Fibroblast of lung (primary cell): ENCODE data around the gene IL16. TPM values are rescaled to one million over a fixed set of nuclear protein-coding genes. Genes with fewer than 3 reads are reported as not detected.

Source experiments
- DNase-seq, 2 donors: peaks; one replicate each; pipeline versions ENCODE4 v3.0.0 to v3.0.0-alpha.2; 2010; ENCODE audit warnings: low read depth in 2 of 2
- H2AFZ ChIP-seq: 2 replicates; pipeline ENCODE4 v1.5.1; 2012; ENCODE audit warnings: low read length, control low read depth, inconsistent platforms
- H3K27ac ChIP-seq: 2 replicates; pipeline ENCODE4 v1.5.1; 2011; ENCODE audit warnings: low read length, control low read depth; ENCODE audit not compliant: insufficient read depth
- H3K27me3 ChIP-seq: 2 replicates; pipeline ENCODE4 v1.5.1; 2011; ENCODE audit warnings: mild to moderate bottlenecking, low read length; ENCODE audit not compliant: control insufficient read depth, insufficient read depth
- H3K36me3 ChIP-seq: 2 replicates; pipeline ENCODE4 v1.5.1; 2011; ENCODE audit warnings: low read length; ENCODE audit not compliant: control insufficient read depth, insufficient read depth
- H3K4me1 ChIP-seq: 2 replicates; pipeline ENCODE4 v1.5.1; 2011; ENCODE audit warnings: low read length; ENCODE audit not compliant: control insufficient read depth, insufficient read depth; ENCODE audit errors: extremely low read depth
- H3K4me2 ChIP-seq: 2 replicates; pipeline ENCODE4 v1.5.1; 2011; ENCODE audit warnings: low read length, control low read depth; ENCODE audit not compliant: insufficient read depth; ENCODE audit errors: extremely low read depth
- H3K4me3 ChIP-seq, 4 experiments: fragments of 200-600 bp in 1 of 4; sonication (generic) in 1 of 4; replicated peaks in 1 of 4; 2 replicates each; pipeline ENCODE4 v1.5.1; 2011 to 2016; ENCODE audit warnings: low read length in 4 of 4, low read depth in 3 of 4, mild to moderate bottlenecking in 3 of 4, control low read depth in 2 of 4, inconsistent platforms in 1 of 4, mixed read lengths in 1 of 4; ENCODE audit not compliant: insufficient read depth in 1 of 4; ENCODE audit errors: control extremely low read depth in 1 of 4
- H3K79me2 ChIP-seq: 2 replicates; pipeline ENCODE4 v1.5.1; 2012; ENCODE audit warnings: mild to moderate bottlenecking, low read length, inconsistent platforms; ENCODE audit not compliant: control insufficient read depth, insufficient read depth
- H3K9ac ChIP-seq: 2 replicates; pipeline ENCODE4 v1.5.1; 2011; ENCODE audit warnings: mild to moderate bottlenecking, low read length, control low read depth; ENCODE audit not compliant: insufficient read depth
- H3K9me3 ChIP-seq: 2 replicates; pipeline ENCODE4 v1.5.1; 2012; ENCODE audit warnings: low read depth, low read length; ENCODE audit not compliant: control insufficient read depth, insufficient read depth
- H4K20me1 ChIP-seq: 2 replicates; pipeline ENCODE4 v1.5.1; 2011; ENCODE audit warnings: low read length; ENCODE audit not compliant: control insufficient read depth, insufficient read depth; ENCODE audit errors: extremely low read depth
- EZH2 ChIP-seq: IDR thresholded peaks from 2 replicates; pipeline ENCODE4 v1.5.1; 2012; ENCODE audit warnings: low read length, control low read depth, mild to moderate bottlenecking; ENCODE audit errors: missing control alignments
- polyA plus RNA-seq, 2 donors: library from polyadenylated mRNA; depleted of rRNA in 1 of 2; stranded (reverse) in 1 of 2; unstranded in 1 of 2; fragments of >200 nt; gene quantifications; 2 replicates each; pipeline ENCODE4 v1.2.1, GENCODE V29; 2011 to 2012; ENCODE audit warnings: missing spikeins in 1 of 2
- total RNA-seq: library from RNA; depleted of rRNA; stranded (reverse); fragments of >200 nt; gene quantifications from 2 replicates; pipeline ENCODE4 v1.2.1, GENCODE V29; 2014
- TF ChIP-seq, protein P1 (sequence below), 2 donors: IDR thresholded peaks in 1 of 2; conservative IDR thresholded peaks in 1 of 2; 1 replicate in 1 of 2; 2 replicates in 1 of 2; pipeline ENCODE4 v1.5.1; 2011 to 2012; ENCODE audit warnings: low read length in 2 of 2, control low read depth in 1 of 2, inconsistent platforms in 1 of 2, low read depth in 1 of 2, mild to moderate bottlenecking in 1 of 2

The IL16 gene
- total and polyA plus RNA-seq, 2 donors (not counting 1 experiment from before 2014, with no cell fraction given) = 0.96 to 5.0 TPM

DNA sequence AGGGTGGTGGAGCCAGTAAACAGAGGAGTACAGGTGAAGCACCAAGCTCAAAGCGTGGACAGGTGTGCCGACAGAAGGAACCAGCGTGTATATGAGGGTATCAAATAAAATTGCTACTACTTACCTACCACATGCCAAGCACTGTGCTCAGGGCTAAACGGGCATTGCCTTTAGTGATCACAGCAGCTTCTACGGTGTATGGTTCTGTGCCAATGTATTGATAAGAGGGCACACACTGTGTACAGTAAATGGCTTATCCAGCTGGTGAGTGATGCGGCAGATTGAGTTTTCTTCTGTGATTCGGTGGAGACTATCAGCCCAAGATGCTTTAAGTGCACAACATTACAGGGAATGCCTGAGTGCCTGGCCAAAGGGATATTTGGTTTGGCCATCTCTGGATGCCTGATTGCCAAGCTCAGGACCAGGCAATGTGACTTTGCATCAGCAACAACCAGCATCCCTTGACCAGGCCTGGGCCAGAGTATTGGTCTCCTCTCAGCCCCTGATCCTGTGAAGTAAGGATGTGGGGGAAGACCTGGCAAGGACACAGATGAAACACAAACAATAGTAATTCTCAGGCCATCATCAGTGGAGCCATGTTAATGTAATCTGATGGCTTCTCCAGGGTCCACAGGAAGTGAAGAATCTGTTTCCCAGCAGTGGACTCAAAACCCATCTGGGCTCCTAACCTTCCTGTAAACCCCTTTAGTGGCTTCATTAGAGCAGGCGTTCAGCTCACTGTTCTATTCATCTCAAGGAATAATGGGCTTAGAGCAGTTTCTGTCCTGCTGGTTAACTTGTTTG, 113.2 kb downstream of the IL16 start:
- H3K36me3 ChIP-seq = peaks cover 2% of the 10 kb centered on the region
- H3K27ac ChIP-seq = no peak overlapping the region
- no peak for DNase-seq
- H3K27me3 ChIP-seq = no peaks in the 10 kb centered on the region
- TF ChIP-seq, protein P1, sequence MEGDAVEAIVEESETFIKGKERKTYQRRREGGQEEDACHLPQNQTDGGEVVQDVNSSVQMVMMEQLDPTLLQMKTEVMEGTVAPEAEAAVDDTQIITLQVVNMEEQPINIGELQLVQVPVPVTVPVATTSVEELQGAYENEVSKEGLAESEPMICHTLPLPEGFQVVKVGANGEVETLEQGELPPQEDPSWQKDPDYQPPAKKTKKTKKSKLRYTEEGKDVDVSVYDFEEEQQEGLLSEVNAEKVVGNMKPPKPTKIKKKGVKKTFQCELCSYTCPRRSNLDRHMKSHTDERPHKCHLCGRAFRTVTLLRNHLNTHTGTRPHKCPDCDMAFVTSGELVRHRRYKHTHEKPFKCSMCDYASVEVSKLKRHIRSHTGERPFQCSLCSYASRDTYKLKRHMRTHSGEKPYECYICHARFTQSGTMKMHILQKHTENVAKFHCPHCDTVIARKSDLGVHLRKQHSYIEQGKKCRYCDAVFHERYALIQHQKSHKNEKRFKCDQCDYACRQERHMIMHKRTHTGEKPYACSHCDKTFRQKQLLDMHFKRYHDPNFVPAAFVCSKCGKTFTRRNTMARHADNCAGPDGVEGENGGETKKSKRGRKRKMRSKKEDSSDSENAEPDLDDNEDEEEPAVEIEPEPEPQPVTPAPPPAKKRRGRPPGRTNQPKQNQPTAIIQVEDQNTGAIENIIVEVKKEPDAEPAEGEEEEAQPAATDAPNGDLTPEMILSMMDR (conservative IDR thresholded peaks at IDR 0.05 in 1 of 2, IDR thresholded peaks at IDR 0.05 in 1 of 2; ENCODE audit: low read depth in 1 of 2, low read length in 2 of 2) = no peak
- TF ChIP-seq EZH2 = no peak
- no peak overlapping the region for H3K9ac ChIP-seq
- no peaks in the 10 kb centered on the region for H4K20me1 ChIP-seq
- peaks cover 17% of the 10 kb centered on the region for H3K4me1 ChIP-seq
- no peak overlapping the region for H2AFZ ChIP-seq
- no peak overlapping the region for H3K4me3 ChIP-seq
- H3K4me2 ChIP-seq = no peak overlapping the region
- no peaks in the 10 kb centered on the region for H3K79me2 ChIP-seq
- no peaks in the 10 kb centered on the region for H3K9me3 ChIP-seq

DNA sequence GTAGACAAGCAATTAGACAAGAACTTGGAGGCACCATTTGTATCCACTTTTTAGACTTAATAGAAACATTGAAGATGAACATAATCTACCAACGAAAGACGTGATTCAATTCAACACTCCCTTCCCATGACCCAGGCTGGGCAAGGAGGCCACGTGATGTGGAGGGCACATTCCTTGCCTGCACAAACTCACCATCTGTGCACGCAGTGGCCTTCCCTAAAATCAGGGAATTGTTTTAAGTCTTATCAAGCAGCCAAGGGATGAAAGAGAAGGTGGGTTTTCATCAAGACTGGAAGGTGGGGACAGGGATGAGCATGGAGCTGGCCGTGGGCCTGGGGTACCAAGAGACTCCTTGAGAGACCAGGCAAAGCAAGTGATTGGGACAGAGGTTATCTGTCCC, 113.8 kb downstream of the IL16 start:
- no peak overlapping the region for H2AFZ ChIP-seq
- H3K4me3 ChIP-seq = no peak overlapping the region
- no peak for TF ChIP-seq EZH2
- TF ChIP-seq, protein P1 (conservative IDR thresholded peaks at IDR 0.05 in 1 of 2, IDR thresholded peaks at IDR 0.05 in 1 of 2; ENCODE audit: low read depth in 1 of 2, low read length in 2 of 2) = no peak
- no peak overlapping the region for H3K9ac ChIP-seq
- peaks cover 17% of the 10 kb centered on the region for H3K4me1 ChIP-seq
- no peak overlapping the region for H3K27ac ChIP-seq
- no peaks in the 10 kb centered on the region for H3K9me3 ChIP-seq
- no peak for DNase-seq
- H4K20me1 ChIP-seq = no peaks in the 10 kb centered on the region
- no peaks in the 10 kb centered on the region for H3K27me3 ChIP-seq
- H3K36me3 ChIP-seq = peaks cover 6% of the 10 kb centered on the region
- H3K79me2 ChIP-seq = no peaks in the 10 kb centered on the region
- H3K4me2 ChIP-seq = no peak overlapping the region

DNA sequence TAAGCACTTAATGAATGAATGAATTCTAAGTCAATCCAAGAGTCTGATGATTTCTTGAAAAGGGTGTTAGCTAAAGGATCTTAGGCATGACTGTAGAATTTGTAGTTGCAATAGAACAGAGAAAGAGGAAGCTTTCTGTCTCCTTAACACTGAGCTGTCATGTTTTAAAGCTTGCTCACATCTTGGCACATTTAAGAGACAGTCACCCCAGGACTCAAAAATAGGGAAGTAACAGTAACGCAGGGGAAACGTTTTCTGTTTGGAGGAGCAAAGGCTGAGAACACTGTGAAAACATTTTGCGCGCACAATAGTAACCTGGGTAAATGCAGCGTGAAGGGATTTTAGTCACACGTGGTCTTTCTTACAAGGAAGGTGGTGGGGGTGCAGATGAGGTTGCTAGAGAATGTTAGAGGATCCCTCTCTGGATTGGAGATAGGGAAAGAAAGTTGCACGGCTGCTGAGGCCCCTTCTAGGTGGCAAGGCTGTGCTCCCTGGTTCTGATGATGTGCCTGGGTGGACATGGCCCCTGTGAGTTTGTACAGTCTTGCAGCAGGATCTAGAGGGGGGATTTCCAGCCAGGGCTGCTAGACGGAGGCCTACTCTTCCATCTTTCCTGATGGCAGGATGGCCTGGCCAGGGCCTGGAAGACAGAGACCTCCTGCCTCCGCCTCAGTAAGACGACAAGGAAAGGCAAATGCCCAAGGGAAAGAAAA, 115.2 kb downstream of the IL16 start:
- H3K4me2 ChIP-seq = no peak overlapping the region
- H3K9me3 ChIP-seq = no peaks in the 10 kb centered on the region
- no peaks in the 10 kb centered on the region for H3K79me2 ChIP-seq
- H3K27ac ChIP-seq = no peak overlapping the region
- H3K4me3 ChIP-seq = no peak overlapping the region
- H4K20me1 ChIP-seq = no peaks in the 10 kb centered on the region
- H3K9ac ChIP-seq = no peak overlapping the region
- no peak overlapping the region for H2AFZ ChIP-seq
- TF ChIP-seq EZH2 = no peak
- TF ChIP-seq, protein P1 (conservative IDR thresholded peaks at IDR 0.05 in 1 of 2, IDR thresholded peaks at IDR 0.05 in 1 of 2; ENCODE audit: low read depth in 1 of 2, low read length in 2 of 2) = no peak
- peak; percentile 44 to 66 for DNase-seq
- H3K36me3 ChIP-seq = peaks cover 8% of the 10 kb centered on the region
- H3K27me3 ChIP-seq = no peaks in the 10 kb centered on the region
- peaks cover 17% of the 10 kb centered on the region for H3K4me1 ChIP-seq
